ENCODE data around the gene PATL1.

The PATL1 gene

DNA sequence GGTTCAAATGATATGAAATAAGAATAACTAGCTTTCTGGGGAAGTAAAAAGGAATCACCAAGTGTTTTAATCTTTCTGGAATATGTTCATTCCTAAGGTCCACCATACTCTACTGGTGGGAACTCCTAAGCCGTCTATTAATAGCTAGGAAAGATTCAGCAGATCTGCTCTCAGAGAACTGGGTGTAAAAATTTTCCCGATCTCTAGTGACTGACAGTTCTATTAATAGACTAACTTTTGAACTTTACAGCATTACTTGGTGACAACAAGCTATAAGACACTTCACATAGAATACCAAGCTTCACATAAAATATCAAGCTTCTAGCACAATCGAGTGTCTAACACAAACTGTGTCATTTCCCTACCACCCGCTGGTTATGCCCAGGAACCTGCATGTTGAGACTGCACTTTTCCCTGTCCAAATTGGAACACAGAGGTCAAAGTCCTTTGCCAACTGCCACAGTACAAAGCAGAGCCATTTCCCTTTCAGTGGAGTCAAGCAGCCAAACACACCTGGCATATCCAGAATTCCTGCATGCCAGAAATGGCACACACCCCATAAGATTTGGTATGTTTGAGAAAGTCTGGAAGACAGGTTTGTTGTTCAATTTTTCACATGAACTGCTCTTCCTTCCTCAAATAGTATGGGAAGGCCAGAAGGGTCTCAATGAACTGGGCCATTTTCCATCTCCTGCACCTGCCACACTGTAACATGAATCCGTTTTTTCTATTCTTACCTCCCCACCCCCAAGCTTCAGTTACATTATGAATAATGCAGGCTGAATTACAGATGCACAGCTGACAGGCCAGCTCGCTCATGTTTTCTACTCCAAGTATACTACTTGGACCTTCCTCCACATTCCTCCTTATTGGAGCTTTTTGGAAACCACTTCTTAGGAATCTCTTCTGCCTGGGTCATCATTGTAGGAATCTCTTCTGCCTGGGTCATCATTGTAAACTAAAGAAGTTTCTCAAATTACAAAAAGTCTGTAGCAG lies 57.0 kb downstream of the PATL1 start:
- DNase-seq: no peak

DNA sequence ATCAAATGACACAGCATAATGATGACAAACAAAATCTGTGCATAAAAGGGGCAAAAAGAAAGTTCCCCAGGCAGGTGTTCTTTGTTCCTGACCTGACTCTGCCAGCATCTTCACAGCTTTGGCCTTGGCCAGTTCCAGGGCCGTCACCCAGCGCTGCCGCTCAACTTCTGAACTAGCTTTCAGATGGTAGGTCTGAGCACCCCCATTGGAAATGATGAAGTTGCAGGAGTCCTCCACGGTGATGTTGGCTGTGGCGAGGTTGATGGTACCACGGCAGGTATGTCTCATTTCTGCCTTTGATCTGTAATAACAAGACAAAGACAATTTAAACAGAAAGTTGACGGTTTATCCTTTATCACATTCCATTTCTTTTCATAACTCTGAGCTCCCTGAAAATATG lies 58.5 kb downstream of the PATL1 start:
- no peak for DNase-seq

DNA sequence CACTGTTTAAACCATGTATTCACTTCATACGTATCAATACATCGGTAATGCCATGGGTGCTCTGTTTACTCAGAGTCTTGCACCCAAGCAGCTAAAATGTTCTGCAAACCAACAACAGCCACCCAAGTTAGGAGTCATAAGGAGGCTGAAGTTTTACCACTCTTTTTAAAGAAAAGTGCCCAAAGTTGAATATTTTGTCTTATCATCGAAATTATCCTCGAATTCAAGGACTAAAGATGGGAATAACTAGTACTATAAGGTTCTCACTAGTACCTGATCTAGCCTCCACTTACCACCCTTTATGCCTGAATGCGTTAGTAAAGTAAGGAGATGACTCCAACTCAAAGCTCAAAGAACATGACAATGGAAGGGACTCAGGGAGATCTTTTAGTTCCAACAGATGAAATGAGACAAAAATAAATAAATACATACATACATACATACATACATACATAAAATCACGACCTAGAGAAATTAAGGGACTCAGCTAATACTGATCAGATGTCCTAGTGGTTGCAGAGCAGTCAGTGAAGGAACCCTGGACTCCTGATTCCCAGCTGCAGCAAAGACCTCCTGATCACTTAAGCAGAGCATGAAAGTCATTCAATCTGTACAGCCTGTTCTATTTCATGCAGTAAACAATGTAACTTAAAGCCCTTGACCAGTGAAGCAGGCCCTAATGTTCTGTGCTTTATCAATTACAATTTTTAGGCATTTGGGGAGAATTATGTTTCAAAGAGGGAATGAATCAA lies 61.0 kb downstream of the PATL1 start:
- DNase-seq: no peak

DNA sequence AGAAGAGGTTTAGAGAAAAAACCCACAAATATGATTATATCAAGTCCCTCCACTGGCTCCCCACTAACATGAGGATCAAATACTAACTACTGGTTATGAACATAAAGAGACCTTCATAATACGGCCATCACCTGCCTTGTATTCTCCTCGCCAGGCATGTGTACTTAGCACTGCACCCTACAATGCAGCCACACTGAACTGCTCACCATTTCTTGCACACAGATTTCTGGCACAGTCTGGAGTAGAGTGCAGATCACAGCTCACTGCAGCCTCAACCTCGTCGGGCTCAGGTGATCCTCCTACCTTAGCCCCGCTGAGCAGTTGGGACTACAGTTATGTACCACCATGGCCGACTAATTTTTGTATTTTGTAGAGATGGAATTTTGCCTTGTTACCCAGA lies 66.4 kb downstream of the PATL1 start:
- DNase-seq: no peak

DNA sequence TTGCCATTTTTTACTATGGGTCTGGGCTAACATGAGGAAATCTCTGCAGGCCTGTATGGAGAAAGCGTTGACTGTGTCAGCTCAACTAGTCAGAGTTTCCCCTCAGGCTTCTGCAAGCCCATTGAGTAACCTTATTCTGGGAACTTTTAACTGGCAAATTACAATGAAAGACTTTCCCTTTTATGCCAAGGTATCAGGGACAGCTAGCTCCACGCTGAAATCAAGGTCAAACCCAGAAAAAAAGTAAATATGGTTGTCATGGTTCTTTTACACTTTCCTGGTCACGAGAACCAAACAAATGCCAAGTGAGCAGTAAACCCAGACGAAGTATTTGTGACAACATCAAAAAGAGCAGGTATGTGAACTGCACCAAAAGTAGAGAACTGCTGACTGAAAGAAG lies 67.0 kb downstream of the PATL1 start:
- DNase-seq: no peak

DNA sequence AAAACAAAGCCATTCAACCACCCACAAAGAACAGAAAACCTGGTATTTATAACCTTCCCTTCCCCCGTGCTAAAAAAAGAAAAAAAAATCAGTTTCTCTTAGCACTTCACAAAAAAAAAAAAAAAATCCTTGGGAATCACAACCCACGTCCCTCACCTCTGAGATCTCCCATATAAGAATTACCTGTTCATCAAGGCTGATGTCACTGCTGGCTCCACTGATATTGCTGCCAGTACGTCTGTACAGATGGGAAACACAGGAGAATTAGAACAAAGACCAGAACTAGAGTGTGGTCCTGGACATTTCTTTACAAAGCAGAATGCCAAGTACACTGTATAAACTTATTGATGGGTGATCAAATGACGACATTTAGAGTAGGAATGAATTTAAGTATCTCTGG lies 68.2 kb downstream of the PATL1 start:
- no peak for DNase-seq

DNA sequence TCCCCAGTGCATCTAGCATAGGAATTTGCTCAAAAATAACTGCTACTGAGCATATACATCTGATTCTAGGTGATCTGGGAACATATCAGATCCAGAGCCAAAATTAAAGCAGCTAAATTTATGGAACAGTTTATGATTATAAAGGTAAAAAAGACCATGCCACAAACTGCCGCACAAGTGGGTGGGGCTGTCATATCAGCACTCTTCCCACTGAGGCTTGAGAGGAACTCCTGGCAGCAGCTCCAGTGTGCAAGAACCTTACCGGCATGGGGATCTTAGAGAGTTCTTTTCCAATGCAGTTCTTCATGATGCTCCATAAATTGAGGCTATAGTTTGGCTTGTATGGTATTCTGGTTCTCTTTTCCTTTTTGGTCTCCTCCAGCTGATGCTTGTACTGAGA lies 68.6 kb downstream of the PATL1 start:
- no peak for DNase-seq

DNA sequence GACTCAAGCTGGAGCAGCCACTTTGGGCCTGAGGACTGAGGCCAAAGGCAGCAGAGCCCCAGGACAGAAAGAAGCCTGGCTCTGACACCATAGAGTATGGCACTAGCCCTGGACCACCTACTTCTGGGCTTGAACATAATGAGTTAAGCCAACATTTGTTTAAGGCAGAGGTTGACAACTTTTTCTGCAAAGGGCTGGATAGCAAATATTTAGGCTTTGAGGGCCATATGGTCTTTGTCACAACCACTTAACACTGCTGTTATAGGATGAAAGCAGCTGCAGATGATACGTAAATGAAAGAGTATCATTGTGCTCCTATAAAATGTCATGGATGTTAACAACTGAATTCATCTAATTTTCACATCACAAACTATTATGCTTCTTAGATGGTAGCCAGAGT lies 69.9 kb downstream of the PATL1 start:
- DNase-seq: no peak

Measured in CD4-positive, alpha-beta T cell treated with Interleukin-4 for 1 hour (primary cell).